Kidney (tissue), 14 donors: ENCODE results near the gene SLC37A4. TPM values are rescaled to one million over a fixed set of nuclear protein-coding genes. Genes with fewer than 3 reads are reported as not detected.

Experiments used
- DNase-seq, 5 donors: peaks; one replicate each; pipeline ENCODE4 v3.0.0-alpha.2; 2013 to 2020
- FAIRE-seq: peaks from 2 replicates; lab custom pipeline; 2012; peaks lifted over from hg19 to GRCh38; lab: Jason Lieb, UNC
- H3K27ac ChIP-seq, 2 donors: one replicate each; pipeline ENCODE4 v1.7.0; 2013; ENCODE audit warnings: low read depth in 2 of 2, low read length in 2 of 2, inconsistent platforms in 1 of 2
- H3K27me3 ChIP-seq: one replicate; pipeline ENCODE4 v1.7.1; 2013; ENCODE audit warnings: low read length, inconsistent platforms; ENCODE audit not compliant: control insufficient read depth, insufficient read depth
- H3K36me3 ChIP-seq, 3 donors: one replicate each; pipeline versions ENCODE4 v1.7.0 to v1.7.1; 2013; ENCODE audit warnings: low read length in 3 of 3, control low read depth in 1 of 3, inconsistent platforms in 1 of 3; ENCODE audit not compliant: insufficient read depth in 3 of 3, control insufficient read depth in 2 of 3
- H3K4me1 ChIP-seq, 3 donors: one replicate each; pipeline versions ENCODE4 v1.7.0 to v1.7.1; 2013; ENCODE audit warnings: low read length in 3 of 3, inconsistent platforms in 1 of 3, low read depth in 1 of 3; ENCODE audit not compliant: control insufficient read depth in 2 of 3, insufficient read depth in 2 of 3
- H3K4me3 ChIP-seq, 3 donors: one replicate each; pipeline versions ENCODE4 v1.7.0 to v1.8.1; 2013; ENCODE audit warnings: low read length in 3 of 3, control low read depth in 1 of 3, inconsistent platforms in 1 of 3
- H3K9ac ChIP-seq, 3 donors: one replicate each; pipeline versions ENCODE4 v1.7.0 to v1.7.1; 2013; ENCODE audit warnings: low read length in 3 of 3, control low read depth in 1 of 3, inconsistent platforms in 1 of 3
- H3K9me3 ChIP-seq, 3 donors: one replicate each; pipeline versions ENCODE4 v1.7.0 to v1.7.1; 2013; ENCODE audit warnings: low read length in 3 of 3, control low read depth in 1 of 3, inconsistent platforms in 1 of 3; ENCODE audit not compliant: control insufficient read depth in 2 of 3, insufficient read depth in 1 of 3
- CTCF ChIP-seq: IDR thresholded peaks from 3 replicates; pipeline ENCODE4 v1.5.1; 2012; ENCODE audit warnings: mild to moderate bottlenecking, moderate library complexity, borderline replicate concordance; ENCODE audit not compliant: insufficient read depth; ENCODE audit errors: extremely low read depth
- intact Hi-C: fragments of 100-400 bp; cut with DNase I; formaldehyde crosslinking; loops from one replicate; pipeline ENCODE4 v1.11.1; 2022
- polyA plus RNA-seq: library from polyadenylated mRNA; stranded (reverse); fragments of 350-450 nt; fragmentation: Illumina TruSeq; extraction: RNeasy Lipid Tissue Mini Kit (QIAGEN cat#74804); gene quantifications from one replicate; pipeline ENCODE4 v1.2.3, GENCODE V29; 2014; ENCODE audit warnings: low read depth, low replicate concordance; ENCODE audit not compliant: insufficient read depth
- total RNA-seq: library from RNA; stranded (reverse); fragmentation: NEBNext Ultra II Directional; extraction: Animal tissue kit (Norgen Biotek cat#: 25700); gene quantifications from one replicate; pipeline ENCODE4 v1.2.1, GENCODE V29; 2021
- donor health status: control.
- donor health status: control.
- donor health status: control.
- donor health status: control.
- donor health status: control.
- donor health status: DM: yes; HTN: yes; CAD: no.
- donor health status: Normal renal cell carcinoma (clear cell type).

SLC37A4 gene
- total and polyA plus RNA-seq, 2 donors from 2014 or later, result 49.5 to 115 TPM

GRCh38 chr11:119055901-119056300 is 25.2 kb upstream of the SLC37A4 start:
- no peak for FAIRE-seq
- intact Hi-C loops, result no loop called here
- no peak overlapping the region for H3K27ac ChIP-seq

GRCh38 chr11:119054418-119054817 is 23.7 kb upstream of the SLC37A4 start:
- Histone ChIP-seq H3K9ac (no peak overlapping the region), H3K4me3 (no peak overlapping the region), H3K27me3 (no peaks in the 10 kb centered on the region), H3K27ac (no peak overlapping the region), H3K4me1 (peaks cover 0 to 11% (median 8%) of the 10 kb centered on the region in 3 donors), H3K36me3 (peaks cover 0 to 44% (median 40%) of the 10 kb centered on the region in 3 donors), H3K9me3 (no peaks in the 10 kb centered on the region)
- TF ChIP-seq CTCF, result no peak
- intact Hi-C loops, result no loop called here
- FAIRE-seq (no peak), DNase-seq (peak in 1 of 5 donors; percentile 55)

More at GRCh38 chr11:119055901-119056300, 25.2 kb upstream of the SLC37A4 start:
- Histone ChIP-seq H3K27me3 (no peaks in the 10 kb centered on the region), H3K9ac (peak overlapping the region; percentile 44 to 89 (median 82)), H3K4me1 (peaks cover 0 to 11% (median 8%) of the 10 kb centered on the region in 3 donors), H3K36me3 (peaks cover 0 to 39% (median 33%) of the 10 kb centered on the region in 3 donors), H3K9me3 (no peaks in the 10 kb centered on the region), H3K4me3 (peak overlapping the region; percentile 62 to 80 (median 69))
- TF ChIP-seq CTCF, result no peak
- DNase-seq, result peak in 2 of 5 donors; percentile 9 to 41

GRCh38 chr11:119052163-119052814 is 21.6 kb upstream of the SLC37A4 start:
- H3K36me3 ChIP-seq, result peaks cover 0 to 61% (median 59%) of the 10 kb centered on the region in 3 donors
- no peaks in the 10 kb centered on the region for H3K9me3 ChIP-seq
- DNase-seq (peak in 1 of 5 donors; percentile 46), FAIRE-seq (no peak)
- H3K27ac ChIP-seq, result no peak overlapping the region
- H3K4me3 ChIP-seq, result no peak overlapping the region
- no peak overlapping the region for H3K9ac ChIP-seq
- no peaks in the 10 kb centered on the region for H3K27me3 ChIP-seq
- peaks cover 0 to 9% (median 5%) of the 10 kb centered on the region in 3 donors for H3K4me1 ChIP-seq
- TF ChIP-seq CTCF, result no peak
- intact Hi-C loops, result no loop called here
